ENCODE measurements around the gene FICD.
A peak's percentile ranks its signal among the peaks of the same experiment; 100 is the strongest.

The FICD gene

GRCh38 chr12:108563136-108563803 lies 48.2 kb downstream of the FICD start:
- H3K4me2 ChIP-seq (ENCODE audit: insufficient read depth, low read length) = peak overlapping the region; percentile 98
- no peaks in the 10 kb centered on the region for H3K9me3 ChIP-seq (ENCODE audit: insufficient read depth, low read length, severe bottlenecking)
- TF ChIP-seq CTCF (IDR thresholded peaks at IDR 0.05; ENCODE audit: borderline replicate concordance, extremely low read depth, low read length, poor library complexity, severe bottlenecking) (peak; percentile 100), EZH2 (IDR thresholded peaks at IDR 0.05; ENCODE audit: borderline replicate concordance, low read depth, low read length, severe bottlenecking) (no peak)
- peaks cover 59% of the 10 kb centered on the region for H3K36me3 ChIP-seq (ENCODE audit: insufficient read depth, low read length)
- DNase-seq (peak; percentile 92), ATAC-seq (ENCODE audit: insufficient read depth, low read depth) (peak; percentile 71)
- peak overlapping the region; percentile 78 for H3K27ac ChIP-seq (ENCODE audit: low read length)
- peak overlapping the region; percentile 75 for H3K9ac ChIP-seq (ENCODE audit: low read depth, low read length)
- peak overlapping the region; percentile 93 for H2AFZ ChIP-seq (ENCODE audit: low read depth, low read length)
- peaks cover 51% of the 10 kb centered on the region for H3K79me2 ChIP-seq (ENCODE audit: insufficient read depth, low read length)
- H3K4me1 ChIP-seq (ENCODE audit: insufficient read depth, low read length) = peaks cover 59% of the 10 kb centered on the region
- no peaks in the 10 kb centered on the region for H3K27me3 ChIP-seq (ENCODE audit: insufficient read depth, low read length, poor library complexity)
- H3K4me3 ChIP-seq (ENCODE audit: low read depth in 1 of 2, low read length in 2 of 2) = peak overlapping the region; percentile 81 to 88; a peak in 3 of 4 replicates
- peaks cover 23% of the 10 kb centered on the region for H4K20me1 ChIP-seq (ENCODE audit: insufficient read depth, low read length)

- peak overlapping the region; percentile 75 for H3K9ac ChIP-seq (ENCODE audit: low read depth, low read length)
- TF ChIP-seq CTCF (IDR thresholded peaks at IDR 0.05; ENCODE audit: borderline replicate concordance, extremely low read depth, low read length, poor library complexity, severe bottlenecking) = no peak
- no peak for TF ChIP-seq EZH2 (IDR thresholded peaks at IDR 0.05; ENCODE audit: borderline replicate concordance, low read depth, low read length, severe bottlenecking)
- peak overlapping the region; percentile 19; the same call in 1 of the 2 replicates for H2AFZ ChIP-seq (ENCODE audit: low read depth, low read length)
- no peaks in the 10 kb centered on the region for H3K9me3 ChIP-seq (ENCODE audit: insufficient read depth, low read length, severe bottlenecking)
- peaks cover 62% of the 10 kb centered on the region for H3K36me3 ChIP-seq (ENCODE audit: insufficient read depth, low read length)
- no peak for ATAC-seq (ENCODE audit: insufficient read depth, low read depth)
- H3K79me2 ChIP-seq (ENCODE audit: insufficient read depth, low read length) = peaks cover 46% of the 10 kb centered on the region
- peaks cover 20% of the 10 kb centered on the region; the same call in 1 of the 2 replicates for H4K20me1 ChIP-seq (ENCODE audit: insufficient read depth, low read length)
- H3K4me3 ChIP-seq (ENCODE audit: low read depth in 1 of 2, low read length in 2 of 2) = peak overlapping the region in 1 of 2 experiments; percentile 81; a peak in 2 of 4 replicates
- peaks cover 55% of the 10 kb centered on the region for H3K4me1 ChIP-seq (ENCODE audit: insufficient read depth, low read length)
- H3K27ac ChIP-seq (ENCODE audit: low read length) = peak overlapping the region; percentile 61
- DNase-seq = no peak
- H3K27me3 ChIP-seq (ENCODE audit: insufficient read depth, low read length, poor library complexity) = no peaks in the 10 kb centered on the region
- H3K4me2 ChIP-seq (ENCODE audit: insufficient read depth, low read length) = peak overlapping the region; percentile 98
These were observed 48.7 kb downstream of the FICD start for GRCh38 chr12:108563804-108564151.

- peak overlapping the region; percentile 75; the same call in 1 of the 2 replicates for H3K9ac ChIP-seq (ENCODE audit: low read depth, low read length)
- ATAC-seq (ENCODE audit: insufficient read depth, low read depth) (no peak), DNase-seq (no peak)
- no peaks in the 10 kb centered on the region for H3K9me3 ChIP-seq (ENCODE audit: insufficient read depth, low read length, severe bottlenecking)
- H3K27me3 ChIP-seq (ENCODE audit: insufficient read depth, low read length, poor library complexity) = no peaks in the 10 kb centered on the region
- H2AFZ ChIP-seq (ENCODE audit: low read depth, low read length) = no peak overlapping the region
- no peak overlapping the region for H3K4me2 ChIP-seq (ENCODE audit: insufficient read depth, low read length)
- no peak overlapping the region for H3K4me3 ChIP-seq (ENCODE audit: low read depth in 1 of 2, low read length in 2 of 2)
- TF ChIP-seq EZH2 (IDR thresholded peaks at IDR 0.05; ENCODE audit: borderline replicate concordance, low read depth, low read length, severe bottlenecking) = no peak
- no peak for TF ChIP-seq CTCF (IDR thresholded peaks at IDR 0.05; ENCODE audit: borderline replicate concordance, extremely low read depth, low read length, poor library complexity, severe bottlenecking)
- H3K79me2 ChIP-seq (ENCODE audit: insufficient read depth, low read length) = peaks cover 36% of the 10 kb centered on the region
- H4K20me1 ChIP-seq (ENCODE audit: insufficient read depth, low read length) = peaks cover 12% of the 10 kb centered on the region; the same call in 1 of the 2 replicates
- peak overlapping the region; percentile 51; the same call in 1 of the 2 replicates for H3K27ac ChIP-seq (ENCODE audit: low read length)
- peaks cover 56% of the 10 kb centered on the region for H3K36me3 ChIP-seq (ENCODE audit: insufficient read depth, low read length)
- peaks cover 46% of the 10 kb centered on the region for H3K4me1 ChIP-seq (ENCODE audit: insufficient read depth, low read length)
These were observed 49.6 kb downstream of the FICD start for GRCh38 chr12:108564724-108565123.
